C4-2B (cell line): ENCODE measurements around the gene TEKT3.

ENCODE experiments used
- H3K27ac ChIP-seq: fragments of 450-650 bp; 2 replicates; pipeline ENCODE4 v1.5.1; 2017
- CTCF ChIP-seq: fragments of 450-650 bp; conservative IDR thresholded peaks from 2 replicates; pipeline ENCODE4 v1.5.1; 2017; ENCODE audit warnings: mild to moderate bottlenecking
- ZFX ChIP-seq: fragments of 450-650 bp; IDR thresholded peaks from 2 replicates; pipeline ENCODE4 v1.6.1; 2017

TEKT3 gene

GRCh38 chr17:15257258-15257788 lies 84.1 kb downstream of the TEKT3 start:
- peak; percentile 95 for TF ChIP-seq CTCF
- TF ChIP-seq ZFX = no peak
- no peak overlapping the region for H3K27ac ChIP-seq

GRCh38 chr17:15256689-15257088 lies 84.7 kb downstream of the TEKT3 start:
- TF ChIP-seq CTCF (no peak), ZFX (no peak)
- H3K27ac ChIP-seq = no peak overlapping the region

GRCh38 chr17:15255713-15256454 lies 85.5 kb downstream of the TEKT3 start:
- TF ChIP-seq ZFX = no peak
- no peak for TF ChIP-seq CTCF
- no peak overlapping the region for H3K27ac ChIP-seq
